Chondrocyte (in vitro differentiated cells): ENCODE measurements around the gene SLC41A3. TPM values are rescaled to one million over a fixed set of nuclear protein-coding genes. Genes with fewer than 3 reads are reported as not detected.

Experiments used
- DNase-seq: peaks from one replicate; pipeline ENCODE4 v3.0.0; 2021; ENCODE audit warnings: mixed read lengths, low spot score
- H3K27ac Mint-ChIP-seq: one replicate; pipeline ENCODE4 v1.8.0; 2021; ENCODE audit warnings: mild to moderate bottlenecking, moderate library complexity, mixed read lengths; ENCODE audit not compliant: unreplicated experiment
- H3K27me3 Mint-ChIP-seq: 2 replicates; pipeline ENCODE4 v1.8.0; 2021; ENCODE audit warnings: low read depth, mixed read lengths
- H3K36me3 Mint-ChIP-seq: 2 replicates; pipeline ENCODE4 v1.8.0; 2021; ENCODE audit warnings: low read depth, mixed read lengths
- H3K4me1 Mint-ChIP-seq: 2 replicates; pipeline ENCODE4 v1.8.0; 2021; ENCODE audit warnings: low read depth, mild to moderate bottlenecking, mixed read lengths
- H3K4me3 Mint-ChIP-seq: one replicate; pipeline ENCODE4 v1.8.0; 2021; ENCODE audit warnings: mild to moderate bottlenecking, moderate library complexity, mixed read lengths; ENCODE audit not compliant: unreplicated experiment
- H3K9me3 Mint-ChIP-seq: 2 replicates; pipeline ENCODE4 v1.8.0; 2021; ENCODE audit warnings: low read depth, mixed read lengths
- CTCF ChIP-seq: fragments of 200-600 bp; sonication (generic); IDR thresholded peaks from 2 replicates; pipeline ENCODE4 v1.5.0; 2021; ENCODE audit warnings: antibody characterized with exemption, mild to moderate bottlenecking, moderate library complexity
- total RNA-seq: library from RNA; stranded (reverse); gene quantifications from 3 replicates; pipeline ENCODE4 v1.2.1, GENCODE V29; 2021

SLC41A3 gene
- total RNA-seq, 1 donor from 2014 or later, result 43.2 TPM

- DNase-seq, result no peak
- no peaks in the 10 kb centered on the region for H3K27me3 Mint-ChIP-seq
- no peaks in the 10 kb centered on the region for H3K9me3 Mint-ChIP-seq
- H3K27ac Mint-ChIP-seq, result no peak overlapping the region
- H3K4me3 Mint-ChIP-seq, result no peak overlapping the region
- no peaks in the 10 kb centered on the region for H3K4me1 Mint-ChIP-seq
- no peak for TF ChIP-seq CTCF
- no peaks in the 10 kb centered on the region for H3K36me3 Mint-ChIP-seq
These were observed 24.7 kb upstream of the SLC41A3 start for GRCh38 chr3:126108676-126109050.

GRCh38 chr3:126107957-126108675, 24.2 kb upstream of the SLC41A3 start:
- Mint-ChIP-seq H3K4me1 (no peaks in the 10 kb centered on the region), H3K36me3 (no peaks in the 10 kb centered on the region), H3K9me3 (no peaks in the 10 kb centered on the region), H3K27ac (no peak overlapping the region), H3K27me3 (no peaks in the 10 kb centered on the region), H3K4me3 (no peak overlapping the region)
- TF ChIP-seq CTCF, result no peak
- DNase-seq, result no peak

GRCh38 chr3:126107203-126107939, 23.4 kb upstream of the SLC41A3 start:
- DNase-seq, result no peak
- no peak for TF ChIP-seq CTCF
- Mint-ChIP-seq H3K27ac (no peak overlapping the region), H3K4me3 (no peak overlapping the region), H3K36me3 (no peaks in the 10 kb centered on the region), H3K27me3 (no peaks in the 10 kb centered on the region), H3K9me3 (no peaks in the 10 kb centered on the region), H3K4me1 (peaks cover 6% of the 10 kb centered on the region)

- H3K36me3 Mint-ChIP-seq, result no peaks in the 10 kb centered on the region
- H3K4me3 Mint-ChIP-seq, result no peak overlapping the region
- TF ChIP-seq CTCF, result no peak
- no peak for DNase-seq
- no peaks in the 10 kb centered on the region for H3K9me3 Mint-ChIP-seq
- H3K27ac Mint-ChIP-seq, result no peak overlapping the region
- H3K27me3 Mint-ChIP-seq, result no peaks in the 10 kb centered on the region
- peaks cover 14% of the 10 kb centered on the region for H3K4me1 Mint-ChIP-seq
These were observed 22.6 kb upstream of the SLC41A3 start for GRCh38 chr3:126106336-126107202.

GRCh38 chr3:126105691-126106187, 21.8 kb upstream of the SLC41A3 start:
- peaks cover 22% of the 10 kb centered on the region for H3K4me1 Mint-ChIP-seq
- H3K9me3 Mint-ChIP-seq, result no peaks in the 10 kb centered on the region
- no peak for TF ChIP-seq CTCF
- no peak overlapping the region for H3K4me3 Mint-ChIP-seq
- H3K36me3 Mint-ChIP-seq, result no peaks in the 10 kb centered on the region
- H3K27ac Mint-ChIP-seq, result no peak overlapping the region
- no peak for DNase-seq
- H3K27me3 Mint-ChIP-seq, result no peaks in the 10 kb centered on the region
